Measurements from ENCODE around the gene DRD5.
"Not testable (repeated sequence)": the region's sequence is repeated elsewhere in the genome, so short reads cannot be mapped to it uniquely, and the experiment has no call there.

DRD5 gene

GRCh38 chr4:9781343-9782135 is at the start of gene DRD5:
TSS of gene DRD5 (plus strand) at chr4:9781634. CDS start at chr4:9782030, 396 bp downstream.
- no peak for DNase-seq (ENCODE audit: low spot score)

DNA sequence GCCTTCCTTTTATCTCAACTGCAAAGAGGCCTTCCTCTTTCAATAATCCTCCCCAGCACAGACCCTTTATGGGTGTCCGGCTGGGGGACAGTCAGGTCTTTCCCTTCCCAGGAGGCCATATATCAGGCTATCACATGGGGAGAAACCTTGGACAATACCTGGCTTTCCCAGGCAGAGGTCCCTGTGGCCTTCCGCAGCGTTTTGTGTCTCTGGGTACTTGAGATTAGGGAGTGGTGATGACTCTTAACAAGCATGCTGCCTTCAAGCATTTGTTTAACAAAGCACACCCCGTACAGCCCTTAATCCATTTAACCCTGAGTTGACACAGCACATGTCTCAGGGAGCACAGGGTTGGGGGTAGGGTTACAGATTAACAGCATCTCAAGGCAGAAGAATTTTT is 49.2 kb upstream of the DRD5 start:
- DNase-seq (ENCODE audit: low spot score) = not testable (repeated sequence)

- DNase-seq (ENCODE audit: low spot score) = no peak
Measured at GRCh38 chr4:9735515-9735914, 45.9 kb upstream of the DRD5 start.

GRCh38 chr4:9737280-9737679 is 44.2 kb upstream of the DRD5 start:
- DNase-seq (ENCODE audit: low spot score) = not testable (repeated sequence)

DNA sequence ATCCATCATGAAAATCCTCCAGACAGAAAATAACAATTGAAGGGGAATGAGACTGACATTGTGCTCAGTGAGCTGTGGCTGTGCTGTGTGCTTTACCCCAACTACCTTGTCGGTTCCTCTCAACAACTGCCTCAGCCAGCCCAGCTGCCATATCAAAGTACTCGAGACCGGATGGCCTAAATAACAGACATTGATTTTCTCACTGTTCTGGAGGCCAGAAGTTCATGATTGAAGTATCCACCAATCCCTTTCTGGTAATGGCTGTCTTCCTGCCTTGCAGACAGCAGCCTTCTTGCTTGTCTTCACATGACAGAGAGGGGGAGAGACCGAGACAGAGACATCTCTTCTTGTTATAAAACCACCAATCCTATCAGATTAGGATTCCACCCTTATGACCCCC is 37.6 kb upstream of the DRD5 start:
- DNase-seq (ENCODE audit: low spot score) = not testable (repeated sequence)

- no peak for DNase-seq (ENCODE audit: low spot score)
Measured at GRCh38 chr4:9745782-9746181, 35.7 kb upstream of the DRD5 start.

DNA sequence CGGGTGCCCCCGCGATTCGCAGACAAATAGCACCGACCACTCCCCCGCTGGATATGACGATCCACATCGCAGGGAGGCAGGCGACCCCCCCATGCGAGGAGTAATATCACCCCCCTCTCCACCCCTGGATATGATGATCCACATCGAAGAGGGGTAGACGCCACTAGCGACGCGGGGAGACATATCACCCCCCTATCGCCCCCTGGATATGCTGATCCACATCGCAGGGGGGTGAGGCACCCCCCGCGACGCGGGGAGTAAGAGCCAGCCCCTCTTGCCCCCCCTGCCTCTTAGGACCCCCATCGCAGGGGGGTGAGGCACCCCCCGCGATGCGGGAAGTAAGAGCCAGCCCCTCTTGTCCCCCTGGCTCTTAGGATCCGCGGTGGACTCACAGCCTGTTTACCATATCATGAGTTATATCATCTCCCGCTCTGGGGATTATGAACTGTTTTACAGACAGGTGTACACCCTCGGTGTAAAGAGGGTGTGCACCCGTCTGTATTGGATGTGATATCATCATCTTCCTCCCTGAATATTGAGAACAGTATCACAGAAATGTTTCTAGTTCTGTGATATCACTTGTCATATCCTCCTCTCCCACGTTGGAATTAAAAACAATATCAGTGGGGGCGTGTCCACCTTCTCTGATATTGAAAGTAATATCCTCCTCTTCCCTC is 22.7 kb upstream of the DRD5 start:
- no peak for DNase-seq (ENCODE audit: low spot score)

GRCh38 chr4:9762823-9763475 is 18.5 kb upstream of the DRD5 start:
- DNase-seq (ENCODE audit: low spot score) = peak; percentile 68

GRCh38 chr4:9764155-9764696 is 17.2 kb upstream of the DRD5 start:
- no peak for DNase-seq (ENCODE audit: low spot score)

DNA sequence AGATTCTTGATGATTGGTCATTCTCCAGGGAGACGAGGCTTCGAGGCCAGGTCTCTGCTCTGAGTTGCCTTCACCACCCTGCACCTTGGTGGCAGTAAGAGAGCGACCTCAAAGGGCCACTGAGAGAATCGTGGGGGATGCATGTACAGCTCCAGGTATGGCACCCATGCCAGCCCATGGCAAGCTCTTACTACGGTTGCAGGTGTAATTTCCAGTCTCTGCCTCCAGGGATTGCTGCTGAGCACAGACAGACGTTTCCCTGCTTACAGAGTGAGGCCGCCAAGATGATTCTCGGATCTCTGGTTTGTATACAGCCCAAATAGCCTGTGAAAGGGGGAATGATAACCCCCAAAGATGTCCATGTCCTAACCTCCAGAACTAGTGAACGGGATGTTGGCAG is 16.3 kb upstream of the DRD5 start:
- DNase-seq (ENCODE audit: low spot score) = peak; percentile 11

DNA sequence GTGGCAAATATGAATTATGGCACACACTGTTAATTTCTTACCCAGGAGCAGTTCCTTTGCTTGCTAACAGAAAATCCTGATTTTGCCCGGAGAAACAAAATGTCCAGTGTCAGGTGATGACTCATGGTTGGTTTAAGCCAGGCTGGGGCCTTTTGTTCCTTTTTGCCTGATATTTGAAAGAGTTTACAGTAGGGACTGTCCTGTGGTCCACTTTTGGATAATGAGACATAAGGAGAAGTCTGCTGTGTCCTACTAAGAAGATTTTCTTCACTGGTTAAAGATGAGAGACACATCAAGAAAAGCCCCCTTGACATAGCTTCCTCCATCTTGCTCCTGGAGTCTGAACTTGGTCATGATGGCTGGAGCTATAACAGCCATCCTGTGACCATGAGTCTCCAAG is 12.1 kb upstream of the DRD5 start:
- no peak for DNase-seq (ENCODE audit: low spot score)

- no peak for DNase-seq (ENCODE audit: low spot score)
Measured at GRCh38 chr4:9771034-9771433, 10.4 kb upstream of the DRD5 start.

GRCh38 chr4:9773471-9773870 is 8.0 kb upstream of the DRD5 start:
- no peak for DNase-seq (ENCODE audit: low spot score)

DNA sequence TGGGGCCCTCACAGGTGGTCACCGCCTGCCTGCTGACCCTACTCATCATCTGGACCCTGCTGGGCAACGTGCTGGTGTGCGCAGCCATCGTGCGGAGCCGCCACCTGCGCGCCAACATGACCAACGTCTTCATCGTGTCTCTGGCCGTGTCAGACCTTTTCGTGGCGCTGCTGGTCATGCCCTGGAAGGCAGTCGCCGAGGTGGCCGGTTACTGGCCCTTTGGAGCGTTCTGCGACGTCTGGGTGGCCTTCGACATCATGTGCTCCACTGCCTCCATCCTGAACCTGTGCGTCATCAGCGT is 652 bp downstream of the DRD5 start:
- DNase-seq (ENCODE audit: low spot score) = no peak

DNA sequence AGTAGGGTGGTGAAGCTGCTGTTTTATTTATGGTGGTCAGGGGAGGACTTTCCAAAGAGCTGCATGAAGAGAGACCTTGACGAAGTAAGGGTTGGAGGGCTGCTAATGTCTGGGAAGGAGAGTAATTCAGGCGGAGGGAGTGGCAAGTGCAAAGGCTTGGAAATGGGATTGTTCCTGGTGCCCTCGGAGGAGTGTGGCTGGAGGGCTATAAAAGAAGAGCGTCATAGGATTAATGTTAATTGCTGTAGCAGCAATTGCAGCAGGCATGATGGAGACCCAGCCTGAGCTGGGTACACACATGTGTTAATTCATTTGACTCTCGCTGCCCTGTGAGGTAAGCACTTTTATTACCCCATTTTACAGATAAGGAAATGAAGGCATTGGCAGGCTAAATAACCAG is 4.5 kb downstream of the DRD5 start:
- not testable (repeated sequence) for DNase-seq (ENCODE audit: low spot score)

GRCh38 chr4:9792381-9792780 is 10.9 kb downstream of the DRD5 start:
- DNase-seq (ENCODE audit: low spot score) = no peak

DNA sequence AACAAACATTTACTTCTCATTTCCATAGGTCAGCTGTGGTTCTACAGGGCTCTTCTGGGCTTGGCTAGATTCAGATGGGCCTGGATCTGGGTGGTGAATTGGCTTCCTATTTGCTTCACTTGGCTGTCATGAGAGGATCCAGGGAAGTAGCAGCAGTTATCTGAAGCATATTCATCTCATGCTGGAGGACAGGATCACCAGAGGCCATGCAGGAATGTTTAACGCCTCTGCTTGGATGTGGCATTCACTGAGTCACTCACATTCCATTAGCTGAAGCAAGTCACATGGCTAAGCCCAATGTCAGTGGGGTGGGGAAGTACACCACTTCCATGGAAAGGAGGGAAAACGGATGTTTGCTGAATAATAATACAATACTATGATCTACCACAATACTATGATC is 15.2 kb downstream of the DRD5 start:
- DNase-seq (ENCODE audit: low spot score) = not testable (repeated sequence)

DNA sequence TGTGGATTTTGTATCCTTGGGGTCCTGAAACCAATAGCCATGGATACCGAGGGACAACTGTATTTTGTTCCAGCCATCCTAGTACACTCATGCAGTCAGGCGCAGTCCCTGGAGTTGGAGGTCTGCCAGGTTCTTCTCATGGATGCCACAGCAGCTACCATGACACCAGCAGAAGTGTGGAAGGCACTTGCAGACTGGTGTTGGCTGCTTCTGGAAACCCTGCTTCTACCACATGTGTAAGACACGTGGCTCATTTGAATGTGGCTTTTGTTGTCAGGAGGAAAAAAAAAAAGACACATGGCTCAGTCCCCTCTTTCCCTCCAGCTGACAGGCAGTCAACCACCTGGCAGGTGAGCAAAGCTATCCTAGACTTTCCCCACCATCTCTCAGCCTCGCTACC is 19.4 kb downstream of the DRD5 start:
- no peak for DNase-seq (ENCODE audit: low spot score)

GRCh38 chr4:9804918-9805317 is 23.5 kb downstream of the DRD5 start:
- no peak for DNase-seq (ENCODE audit: low spot score)

GRCh38 chr4:9808077-9808476 is 26.6 kb downstream of the DRD5 start:
- DNase-seq (ENCODE audit: low spot score) = no peak

DNA sequence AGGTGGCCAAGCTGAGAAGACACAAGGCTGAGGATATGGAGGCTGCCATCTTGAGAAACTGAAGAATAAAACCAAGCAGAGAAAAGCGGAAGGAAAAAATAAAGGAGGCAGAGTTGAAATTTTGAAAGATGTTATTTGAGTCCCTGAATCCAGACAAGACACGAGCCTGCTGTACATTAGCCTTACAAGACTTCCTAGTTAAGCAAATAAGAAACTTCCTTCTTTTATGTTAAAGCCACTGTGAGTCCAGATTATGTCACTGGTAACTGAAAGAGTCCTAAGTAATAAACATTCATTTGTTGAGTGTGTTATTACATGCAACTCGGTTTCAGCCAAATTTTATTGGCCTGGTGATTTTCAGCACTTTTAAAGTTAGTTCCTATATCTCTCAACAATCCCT is 30.4 kb downstream of the DRD5 start:
- no peak for DNase-seq (ENCODE audit: low spot score)

- DNase-seq (ENCODE audit: low spot score) = peak; percentile 31
Measured at GRCh38 chr4:9812501-9813340, 31.3 kb downstream of the DRD5 start.
